B cell (primary cell): Measurements from ENCODE around the gene OR5B21. TPM values are rescaled to one million over a fixed set of nuclear protein-coding genes. Genes with fewer than 3 reads are reported as not detected.

ENCODE experiments used
- ATAC-seq: fragments of 200-7000 bp; cut with Tn5 transposase; one replicate; pipeline ENCODE4 v1.10.0; 2021; ENCODE audit warnings: low read depth, mild to moderate bottlenecking, moderate number of reproducible peaks, moderate library complexity
- CTCF ChIA-PET: fragments of 350-600 bp; sonication (Branson Sonifier 250); formaldehyde crosslinking; loops from one replicate; lab custom pipeline; 2021; ENCODE audit warnings: antibody characterized with exemption, inconsistent platforms; lab: Charles Lee
- POLR2A ChIA-PET: fragments of 350-600 bp; sonication (Branson Sonifier 250); formaldehyde crosslinking; loops from one replicate; lab custom pipeline; 2021; ENCODE audit warnings: antibody characterized with exemption; lab: Charles Lee
- DNase-seq: peaks from one replicate; pipeline ENCODE4 v3.0.0; 2013
- H2AFZ ChIP-seq: 2 replicates; pipeline ENCODE4 v1.6.1; 2012; ENCODE audit warnings: mild to moderate bottlenecking, low read depth, low read length; ENCODE audit not compliant: insufficient read depth, poor library complexity, severe bottlenecking
- H3K27ac ChIP-seq, 2 donors: 1 replicate in 1 of 2; 2 replicates in 1 of 2; pipeline ENCODE4 v1.5.1; 2012 to 2013; ENCODE audit warnings: low read length in 2 of 2, mild to moderate bottlenecking in 2 of 2, moderate library complexity in 1 of 2
- H3K27me3 ChIP-seq, 4 experiments: fragments of 200-600 bp in 1 of 4; sonication (generic) in 1 of 4; replicated peaks in 1 of 4; 1 replicate in 2 of 4; 2 replicates in 2 of 4; pipeline versions ENCODE4 v1.6.1 to v1.7.0; 2013 to 2016; ENCODE audit warnings: low read length in 3 of 4, mild to moderate bottlenecking in 2 of 4, mixed read lengths in 1 of 4, moderate library complexity in 1 of 4; ENCODE audit not compliant: insufficient read depth in 4 of 4, control insufficient read depth in 3 of 4; ENCODE audit errors: control extremely low read depth in 1 of 4
- H3K36me3 ChIP-seq, 2 experiments: replicated peaks in 1 of 2; 1 replicate in 1 of 2; 2 replicates in 1 of 2; pipeline versions ENCODE4 v1.6.1 to v1.7.1; 2013; ENCODE audit warnings: low read length in 1 of 2; ENCODE audit not compliant: insufficient read depth in 2 of 2, control insufficient read depth in 1 of 2; ENCODE audit errors: control extremely low read depth in 1 of 2, extremely low read depth in 1 of 2
- H3K4me1 ChIP-seq, 2 donors: fragments of 200-600 bp in 1 of 2; sonication (generic) in 1 of 2; 1 replicate in 1 of 2; 2 replicates in 1 of 2; pipeline versions ENCODE4 v1.5.1 to v1.6.1; 2013 to 2017; ENCODE audit warnings: low read length in 2 of 2; ENCODE audit not compliant: control insufficient read depth in 2 of 2, insufficient read depth in 2 of 2
- H3K4me2 ChIP-seq: replicated peaks from 2 replicates; pipeline ENCODE3; 2012; ENCODE audit warnings: mild to moderate bottlenecking, low read depth, low read length; ENCODE audit not compliant: poor library complexity, severe bottlenecking
- H3K4me3 ChIP-seq, 5 experiments: fragments of 200-600 bp in 1 of 5; sonication (generic) in 1 of 5; 1 replicate in 3 of 5; 2 replicates in 2 of 5; pipeline versions ENCODE4 v1.5.1 to v1.7.0; 2011 to 2016; ENCODE audit warnings: low read length in 4 of 5, mild to moderate bottlenecking in 4 of 5, low read depth in 2 of 5, control low read depth in 1 of 5, moderate library complexity in 1 of 5; ENCODE audit not compliant: insufficient read depth in 1 of 5; ENCODE audit errors: control extremely low read depth in 1 of 5, extremely low read depth in 1 of 5
- H3K79me2 ChIP-seq: fragments of 200-600 bp; sonication (generic); one replicate; pipeline ENCODE4 v1.6.0; 2016; ENCODE audit warnings: low read length; ENCODE audit not compliant: control insufficient read depth, insufficient read depth
- H3K9ac ChIP-seq: fragments of 200-600 bp; sonication (generic); 2 replicates; pipeline ENCODE4 v1.6.1; 2017; ENCODE audit warnings: mild to moderate bottlenecking, low read length, moderate library complexity
- H3K9me3 ChIP-seq, 3 donors: one replicate each; pipeline versions ENCODE4 v1.6.1 to v1.7.1; 2013; ENCODE audit warnings: low read length in 2 of 3; ENCODE audit not compliant: control insufficient read depth in 2 of 3, insufficient read depth in 1 of 3; ENCODE audit errors: control extremely low read depth in 1 of 3
- H4K20me1 ChIP-seq: 2 replicates; pipeline ENCODE4 v1.6.0; 2012; ENCODE audit warnings: mild to moderate bottlenecking, low read length; ENCODE audit not compliant: insufficient read depth, control insufficient read depth, poor library complexity, severe bottlenecking
- H3K27ac Mint-ChIP-seq: one replicate; pipeline ENCODE4 v1.8.0; 2021; ENCODE audit warnings: mixed read lengths
- H3K27me3 Mint-ChIP-seq: one replicate; pipeline ENCODE4 v1.8.0; 2021; ENCODE audit warnings: mixed read lengths
- H3K4me1 Mint-ChIP-seq: one replicate; pipeline ENCODE4 v1.8.0; 2021; ENCODE audit warnings: mixed read lengths
- H3K4me3 Mint-ChIP-seq: one replicate; pipeline ENCODE4 v1.8.0; 2021; ENCODE audit warnings: mixed read lengths
- H3K9me3 Mint-ChIP-seq: one replicate; pipeline ENCODE4 v1.8.0; 2022; ENCODE audit warnings: mixed read lengths; ENCODE audit not compliant: insufficient read depth
- EZH2 ChIP-seq: IDR thresholded peaks from 2 replicates; pipeline ENCODE4 v1.6.1; 2012; ENCODE audit warnings: borderline replicate concordance, low read depth, mild to moderate bottlenecking, moderate library complexity, low read length; ENCODE audit not compliant: insufficient read depth, poor library complexity, severe bottlenecking
- WGBS: methylation state at CpG from one replicate; pipeline ENCODE4 v1.1.5; 2013; ENCODE audit warnings: missing lambda C conversion rate; ENCODE audit not compliant: insufficient coverage; 5-methylcytosine and 5-hydroxymethylcytosine counted together
- intact Hi-C: fragments of 100-400 bp; cut with micrococcal nuclease; formaldehyde crosslinking; loops from one replicate; pipeline ENCODE4 v1.10.0; 2022
- polyA plus RNA-seq: library from polyadenylated mRNA; depleted of rRNA; stranded (reverse); fragments of >200 nt; gene quantifications from 2 replicates; pipeline ENCODE4 v1.2.3, GENCODE V29; 2012
- total RNA-seq, 2 donors: library from RNA; stranded (reverse); fragments of 120-200 nt in 1 of 2; gene quantifications; 1 replicate in 1 of 2; 2 replicates in 1 of 2; pipeline versions ENCODE4 v1.2.3 to v1.2.4, GENCODE V29; 2013 to 2022
- TF ChIP-seq, protein P1 (sequence below): fragments of 200-600 bp; IDR thresholded peaks from one replicate; pipeline ENCODE4 v1.8.0; 2022; ENCODE audit warnings: antibody characterized with exemption, mild to moderate bottlenecking

Gene OR5B21
- total and polyA plus RNA-seq, 2 donors (not counting 1 experiment from before 2014, with no cell fraction given): 0.10 to 0.74 TPM

DNA sequence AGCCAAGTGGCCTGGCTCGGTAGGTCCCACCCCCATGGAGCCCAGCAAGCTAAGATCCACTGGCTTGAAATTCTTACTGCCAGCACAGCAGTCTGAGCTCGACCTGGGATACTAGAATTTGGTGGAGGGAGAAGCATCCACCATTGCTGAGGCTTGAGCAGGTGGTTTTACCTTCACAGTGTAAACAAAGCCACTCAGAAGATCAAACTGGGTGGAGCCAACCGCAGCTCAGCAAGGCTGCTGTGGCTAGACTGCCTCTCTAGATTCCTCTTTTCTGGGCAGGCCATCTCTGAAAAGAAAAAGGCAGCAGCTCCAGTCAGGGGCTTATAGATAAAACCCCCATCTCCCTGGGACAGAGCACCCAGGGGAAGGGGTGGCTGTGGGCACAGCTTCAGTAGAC is 22.3 kb upstream of the OR5B21 start:
- H2AFZ ChIP-seq: no peak overlapping the region
- H3K9me3 ChIP-seq: no peaks in the 10 kb centered on the region
- peak overlapping the region; percentile 9 to 52 for H3K27ac ChIP-seq
- no peaks in the 10 kb centered on the region for H4K20me1 ChIP-seq
- no peak overlapping the region for H3K4me3 ChIP-seq
- peaks cover 14% of the 10 kb centered on the region for H3K79me2 ChIP-seq
- peaks cover 2 to 42% of the 10 kb centered on the region in 2 experiments for H3K36me3 ChIP-seq
- no peak overlapping the region for H3K9ac ChIP-seq
- ChIA-PET CTCF (interaction anchor here (0.6 kb wide), 1 partner anchor 307 kb away, joined by 3 read pairs; no protein-coding TSS in a partner anchor), POLR2A (no interaction called here)
- Mint-ChIP-seq H3K27me3 (no peaks in the 10 kb centered on the region), H3K27ac (peak overlapping the region; percentile 73), H3K4me1 (peaks cover 41% of the 10 kb centered on the region), H3K4me3 (no peak overlapping the region), H3K9me3 (no peaks in the 10 kb centered on the region)
- intact Hi-C loops: no loop called here
- H3K27me3 ChIP-seq: no peaks in the 10 kb centered on the region
- TF ChIP-seq, protein P1, sequence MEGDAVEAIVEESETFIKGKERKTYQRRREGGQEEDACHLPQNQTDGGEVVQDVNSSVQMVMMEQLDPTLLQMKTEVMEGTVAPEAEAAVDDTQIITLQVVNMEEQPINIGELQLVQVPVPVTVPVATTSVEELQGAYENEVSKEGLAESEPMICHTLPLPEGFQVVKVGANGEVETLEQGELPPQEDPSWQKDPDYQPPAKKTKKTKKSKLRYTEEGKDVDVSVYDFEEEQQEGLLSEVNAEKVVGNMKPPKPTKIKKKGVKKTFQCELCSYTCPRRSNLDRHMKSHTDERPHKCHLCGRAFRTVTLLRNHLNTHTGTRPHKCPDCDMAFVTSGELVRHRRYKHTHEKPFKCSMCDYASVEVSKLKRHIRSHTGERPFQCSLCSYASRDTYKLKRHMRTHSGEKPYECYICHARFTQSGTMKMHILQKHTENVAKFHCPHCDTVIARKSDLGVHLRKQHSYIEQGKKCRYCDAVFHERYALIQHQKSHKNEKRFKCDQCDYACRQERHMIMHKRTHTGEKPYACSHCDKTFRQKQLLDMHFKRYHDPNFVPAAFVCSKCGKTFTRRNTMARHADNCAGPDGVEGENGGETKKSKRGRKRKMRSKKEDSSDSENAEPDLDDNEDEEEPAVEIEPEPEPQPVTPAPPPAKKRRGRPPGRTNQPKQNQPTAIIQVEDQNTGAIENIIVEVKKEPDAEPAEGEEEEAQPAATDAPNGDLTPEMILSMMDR: no peak
- TF ChIP-seq EZH2: no peak
- H3K4me1 ChIP-seq: peaks cover 26 to 29% of the 10 kb centered on the region in 2 donors
- ATAC-seq (no peak), DNase-seq (peak; percentile 42)
- WGBS: 100% methylated on average over 1 of the region's 3 CpGs
- no peak overlapping the region for H3K4me2 ChIP-seq

DNA sequence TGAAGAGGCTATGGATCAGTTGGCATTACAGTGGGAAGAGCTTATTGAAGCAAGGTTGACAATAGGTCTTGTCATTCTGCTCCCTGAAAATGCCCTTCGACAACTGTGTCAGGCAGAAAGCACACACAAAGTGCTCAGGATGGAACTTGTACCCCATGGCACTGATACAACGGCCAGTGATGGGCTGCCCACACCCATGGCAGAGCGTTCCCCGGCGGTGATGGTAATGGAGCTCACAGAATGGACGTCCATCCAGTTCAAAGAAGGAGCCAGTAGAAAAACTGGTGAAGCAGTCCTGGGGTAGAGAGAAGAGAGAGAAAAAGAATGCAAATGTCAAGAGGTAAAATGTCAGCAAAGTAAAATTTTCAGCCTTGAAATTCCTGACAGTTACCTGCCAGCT is 19.5 kb upstream of the OR5B21 start:
- Histone ChIP-seq H4K20me1 (no peaks in the 10 kb centered on the region), H3K27me3 (no peaks in the 10 kb centered on the region), H3K9me3 (no peaks in the 10 kb centered on the region), H2AFZ (no peak overlapping the region), H3K79me2 (peaks cover 4% of the 10 kb centered on the region), H3K4me2 (no peak overlapping the region), H3K36me3 (peaks cover 2 to 37% of the 10 kb centered on the region in 2 experiments), H3K9ac (no peak overlapping the region), H3K4me3 (no peak overlapping the region), H3K4me1 (peaks cover 41 to 42% of the 10 kb centered on the region in 2 donors), H3K27ac (no peak overlapping the region)
- Mint-ChIP-seq H3K9me3 (no peaks in the 10 kb centered on the region), H3K4me1 (peaks cover 43% of the 10 kb centered on the region), H3K4me3 (no peak overlapping the region), H3K27me3 (no peaks in the 10 kb centered on the region), H3K27ac (peak overlapping the region; percentile 1)
- DNase-seq (no peak), ATAC-seq (no peak)
- 97% methylated on average over 6 of the region's 6 CpGs for WGBS
- ChIA-PET POLR2A (no interaction called here), CTCF (no interaction called here)
- intact Hi-C loops: loop anchor here (5.0 kb wide), 1 partner anchor 530 kb away; no protein-coding TSS in a partner anchor
- TF ChIP-seq EZH2: no peak
- TF ChIP-seq, protein P1: no peak
